CD14-positive monocyte (primary cell): ENCODE results near the gene TEX50. TPM values are rescaled to one million over a fixed set of nuclear protein-coding genes. Genes with fewer than 3 reads are reported as not detected.

Experiments
- DNase-seq, 3 donors: peaks; one replicate each; pipeline ENCODE4 v3.0.0-alpha.2; 2011 to 2022
- H2AFZ ChIP-seq: 2 replicates; pipeline ENCODE4 v1.6.0; 2012; ENCODE audit warnings: mild to moderate bottlenecking, low read depth, low read length, inconsistent platforms; ENCODE audit not compliant: insufficient read depth, poor library complexity, severe bottlenecking
- H3K27ac ChIP-seq, 2 donors: 1 replicate in 1 of 2; 2 replicates in 1 of 2; pipeline ENCODE4 v1.5.1; 2012 to 2013; ENCODE audit warnings: low read length in 2 of 2, control low read depth in 1 of 2, inconsistent platforms in 1 of 2, low read depth in 1 of 2, mild to moderate bottlenecking in 1 of 2
- H3K27me3 ChIP-seq, 2 donors: one replicate each; pipeline versions ENCODE4 v1.6.0 to v1.6.1; 2011 to 2013; ENCODE audit warnings: low read length in 2 of 2; ENCODE audit not compliant: control insufficient read depth in 2 of 2, insufficient read depth in 2 of 2
- H3K36me3 ChIP-seq, 2 donors: replicated peaks in 1 of 2; 1 replicate in 1 of 2; 2 replicates in 1 of 2; pipeline versions ENCODE4 v1.5.1 to v1.6.1; 2012 to 2013; ENCODE audit warnings: low read length in 2 of 2, control low read depth in 1 of 2, inconsistent platforms in 1 of 2, mild to moderate bottlenecking in 1 of 2; ENCODE audit not compliant: insufficient read depth in 2 of 2, control insufficient read depth in 1 of 2
- H3K4me1 ChIP-seq, 2 donors: 1 replicate in 1 of 2; 2 replicates in 1 of 2; pipeline versions ENCODE4 v1.5.1 to v1.6.1; 2012 to 2013; ENCODE audit warnings: low read length in 2 of 2, control low read depth in 1 of 2, inconsistent platforms in 1 of 2, mild to moderate bottlenecking in 1 of 2, moderate library complexity in 1 of 2; ENCODE audit not compliant: insufficient read depth in 2 of 2, control insufficient read depth in 1 of 2
- H3K4me2 ChIP-seq: replicated peaks from 2 replicates; pipeline ENCODE3; 2012; ENCODE audit warnings: low read length, moderate library complexity, mild to moderate bottlenecking; ENCODE audit not compliant: poor library complexity, severe bottlenecking; ENCODE audit errors: extremely low read depth
- H3K4me3 ChIP-seq, 3 experiments: fragments of 200-600 bp in 1 of 3; sonication (generic) in 1 of 3; replicated peaks in 1 of 3; 1 replicate in 2 of 3; 2 replicates in 1 of 3; pipeline ENCODE4 v1.5.1; 2011 to 2013; ENCODE audit warnings: low read length in 3 of 3, mild to moderate bottlenecking in 3 of 3, control low read depth in 2 of 3, low read depth in 2 of 3, inconsistent platforms in 1 of 3, moderate library complexity in 1 of 3
- H3K79me2 ChIP-seq: 2 replicates; pipeline ENCODE4 v1.6.0; 2012; ENCODE audit warnings: mild to moderate bottlenecking, control low read depth, inconsistent platforms, low read length, moderate library complexity; ENCODE audit not compliant: insufficient read depth
- H3K9ac ChIP-seq: 2 replicates; pipeline ENCODE4 v1.6.0; 2017; ENCODE audit warnings: low read length, mild to moderate bottlenecking; ENCODE audit not compliant: insufficient read depth, poor library complexity, severe bottlenecking
- H3K9me3 ChIP-seq, 2 donors: replicated peaks in 1 of 2; 1 replicate in 1 of 2; 2 replicates in 1 of 2; pipeline versions ENCODE4 v1.5.1 to v1.6.1; 2012 to 2013; ENCODE audit warnings: low read length in 2 of 2, control low read depth in 1 of 2; ENCODE audit not compliant: control insufficient read depth in 1 of 2, insufficient read depth in 1 of 2
- H4K20me1 ChIP-seq: 2 replicates; pipeline ENCODE4 v1.6.0; 2012; ENCODE audit warnings: mild to moderate bottlenecking, low read length, control low read depth, moderate library complexity; ENCODE audit not compliant: insufficient read depth
- H3K27ac Mint-ChIP-seq, 7 donors: one replicate each; pipeline ENCODE4 v1.8.0; 2020; ENCODE audit warnings: mild to moderate bottlenecking in 7 of 7, mixed read lengths in 7 of 7, moderate library complexity in 6 of 7, inconsistent platforms in 2 of 7
- H3K27me3 Mint-ChIP-seq, 3 donors: one replicate each; pipeline ENCODE4 v1.8.0; 2021 to 2022; ENCODE audit warnings: low read depth in 3 of 3, mild to moderate bottlenecking in 3 of 3, mixed read lengths in 3 of 3, moderate library complexity in 3 of 3, inconsistent platforms in 1 of 3
- H3K36me3 Mint-ChIP-seq, 2 donors: one replicate each; pipeline ENCODE4 v1.8.0; 2020; ENCODE audit warnings: mixed read lengths in 2 of 2, inconsistent platforms in 1 of 2, mild to moderate bottlenecking in 1 of 2
- H3K4me1 Mint-ChIP-seq: one replicate; pipeline ENCODE4 v1.8.0; 2020; ENCODE audit warnings: mild to moderate bottlenecking, mixed read lengths
- H3K4me3 Mint-ChIP-seq, 2 donors: one replicate each; pipeline ENCODE4 v1.8.0; 2020; ENCODE audit warnings: mild to moderate bottlenecking in 2 of 2, mixed read lengths in 2 of 2, moderate library complexity in 1 of 2
- H3K9me3 Mint-ChIP-seq, 7 donors: one replicate each; pipeline ENCODE4 v1.8.0; 2020 to 2022; ENCODE audit warnings: mixed read lengths in 7 of 7, mild to moderate bottlenecking in 6 of 7, moderate library complexity in 6 of 7, inconsistent platforms in 2 of 7
- CTCF ChIP-seq: fragments of 200-600 bp; IDR thresholded peaks from one replicate; pipeline ENCODE4 v1.8.0; 2022; ENCODE audit warnings: antibody characterized with exemption, mild to moderate bottlenecking
- WGBS: methylation state at CpG from one replicate; pipeline ENCODE4 v1.1.5; 2013; ENCODE audit warnings: missing lambda C conversion rate; ENCODE audit not compliant: insufficient coverage; 5-methylcytosine and 5-hydroxymethylcytosine counted together
- intact Hi-C, 2 donors: fragments of 100-400 bp; cut with micrococcal nuclease; formaldehyde crosslinking; loops; one replicate each; pipeline versions ENCODE4 v1.15.0 to v1.15.1; 2023
- polyA plus RNA-seq, 3 donors: library from polyadenylated mRNA; depleted of rRNA in 1 of 3; unstranded in 2 of 3; stranded (reverse) in 1 of 3; fragments of 300-500 nt in 2 of 3; fragments of >200 nt in 1 of 3; fragmentation: Illumina TruSeq in 2 of 3; gene quantifications; 1 replicate in 2 of 3; 2 replicates in 1 of 3; pipeline ENCODE4 v1.2.3, GENCODE V29; 2012 to 2021

The TEX50 gene
- polyA plus RNA-seq, 3 donors, result not detected

GRCh38 chr1:173616859-173617258 lies 18.3 kb upstream of the TEX50 start:
- intact Hi-C loops, result no loop called here
- H3K27ac ChIP-seq, result no peak overlapping the region
- H3K4me1 ChIP-seq, result no peaks in the 10 kb centered on the region
- TF ChIP-seq CTCF, result no peak
- no peak overlapping the region for H3K4me3 ChIP-seq
- no peaks in the 10 kb centered on the region for H4K20me1 ChIP-seq
- no peak overlapping the region for H3K4me2 ChIP-seq
- H3K27me3 Mint-ChIP-seq, result peaks cover 2 to 6% (median 2%) of the 10 kb centered on the region in 3 donors
- DNase-seq, result no peak
- no peaks in the 10 kb centered on the region for H3K79me2 ChIP-seq
- peaks cover 26 to 50% (median 39%) of the 10 kb centered on the region in 7 donors for H3K9me3 Mint-ChIP-seq
- H3K9ac ChIP-seq, result no peak overlapping the region
- H2AFZ ChIP-seq, result no peak overlapping the region
- WGBS, result 100% methylated on average over 2 of the region's 4 CpGs
- H3K27me3 ChIP-seq, result no peaks in the 10 kb centered on the region
- no peak overlapping the region for H3K27ac Mint-ChIP-seq
- H3K9me3 ChIP-seq, result peaks cover 14 to 22% of the 10 kb centered on the region in 2 donors
- H3K4me3 Mint-ChIP-seq, result no peak overlapping the region
- H3K36me3 Mint-ChIP-seq, result no peaks in the 10 kb centered on the region
- H3K36me3 ChIP-seq, result no peaks in the 10 kb centered on the region
- H3K4me1 Mint-ChIP-seq, result no peaks in the 10 kb centered on the region

- Histone ChIP-seq H3K27me3 (no peaks in the 10 kb centered on the region), H2AFZ (no peak overlapping the region), H3K9ac (no peak overlapping the region), H3K27ac (no peak overlapping the region), H3K4me1 (no peaks in the 10 kb centered on the region), H3K79me2 (no peaks in the 10 kb centered on the region), H3K4me3 (no peak overlapping the region), H3K9me3 (peaks cover 0 to 3% of the 10 kb centered on the region in 2 donors), H3K4me2 (no peak overlapping the region), H3K36me3 (no peaks in the 10 kb centered on the region), H4K20me1 (no peaks in the 10 kb centered on the region)
- Mint-ChIP-seq H3K4me1 (no peaks in the 10 kb centered on the region), H3K9me3 (peaks cover 0 to 12% (median 6%) of the 10 kb centered on the region in 7 donors), H3K27ac (no peak overlapping the region), H3K4me3 (no peak overlapping the region), H3K27me3 (peaks cover 0 to 1% (median 0%) of the 10 kb centered on the region in 3 donors), H3K36me3 (no peaks in the 10 kb centered on the region)
- DNase-seq, result no peak
- intact Hi-C loops, result no loop called here
- TF ChIP-seq CTCF, result no peak
These were observed 7.9 kb upstream of the TEX50 start for GRCh38 chr1:173627269-173627668.
